Tibial nerve (tissue), 4 donors: ENCODE results near the gene SFXN5.

Source experiments
- EP300 ChIP-seq, 2 donors: sonication (generic); formaldehyde crosslinking; IDR thresholded peaks; one replicate each; pipeline ENCODE4 v1.6.1; 2017; ENCODE audit warnings: antibody characterized with exemption in 2 of 2, mild to moderate bottlenecking in 1 of 2
- POLR2A ChIP-seq, 2 donors: fragments of 450-650 bp; IDR thresholded peaks; one replicate each; pipeline ENCODE4 v1.6.1; 2017; ENCODE audit warnings: antibody characterized with exemption in 2 of 2, mild to moderate bottlenecking in 2 of 2, moderate library complexity in 2 of 2
- TF ChIP-seq, protein P1 (sequence below), 5 experiments: fragments of 200-600 bp in 3 of 5; fragments of 450-650 bp in 2 of 5; sonication (generic) in 3 of 5; IDR thresholded peaks; one replicate each; pipeline ENCODE4 v1.5.1; 2016 to 2019; ENCODE audit warnings: antibody characterized with exemption in 5 of 5, mild to moderate bottlenecking in 3 of 5, moderate library complexity in 2 of 5

GRCh38 chr2:73035899-73036711, 35.4 kb downstream of the SFXN5 start:
- TF ChIP-seq, protein P1, sequence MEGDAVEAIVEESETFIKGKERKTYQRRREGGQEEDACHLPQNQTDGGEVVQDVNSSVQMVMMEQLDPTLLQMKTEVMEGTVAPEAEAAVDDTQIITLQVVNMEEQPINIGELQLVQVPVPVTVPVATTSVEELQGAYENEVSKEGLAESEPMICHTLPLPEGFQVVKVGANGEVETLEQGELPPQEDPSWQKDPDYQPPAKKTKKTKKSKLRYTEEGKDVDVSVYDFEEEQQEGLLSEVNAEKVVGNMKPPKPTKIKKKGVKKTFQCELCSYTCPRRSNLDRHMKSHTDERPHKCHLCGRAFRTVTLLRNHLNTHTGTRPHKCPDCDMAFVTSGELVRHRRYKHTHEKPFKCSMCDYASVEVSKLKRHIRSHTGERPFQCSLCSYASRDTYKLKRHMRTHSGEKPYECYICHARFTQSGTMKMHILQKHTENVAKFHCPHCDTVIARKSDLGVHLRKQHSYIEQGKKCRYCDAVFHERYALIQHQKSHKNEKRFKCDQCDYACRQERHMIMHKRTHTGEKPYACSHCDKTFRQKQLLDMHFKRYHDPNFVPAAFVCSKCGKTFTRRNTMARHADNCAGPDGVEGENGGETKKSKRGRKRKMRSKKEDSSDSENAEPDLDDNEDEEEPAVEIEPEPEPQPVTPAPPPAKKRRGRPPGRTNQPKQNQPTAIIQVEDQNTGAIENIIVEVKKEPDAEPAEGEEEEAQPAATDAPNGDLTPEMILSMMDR (IDR thresholded peaks at IDR 0.05), result no peak
- no peak for TF ChIP-seq EP300 (IDR thresholded peaks at IDR 0.05)
- TF ChIP-seq POLR2A (IDR thresholded peaks at IDR 0.05), result no peak
